Inferior parietal cortex (tissue), 1 donor: Measurements from ENCODE around the gene CD300C.
"Not testable (repeated sequence)": the region's sequence is repeated elsewhere in the genome, so short reads cannot be mapped to it uniquely, and the experiment has no call there.

Experiments used
- DNase-seq: peaks from one replicate; pipeline ENCODE4 v3.0.0-alpha.2; 2016; ENCODE audit errors: extremely low spot score

The CD300C gene

DNA sequence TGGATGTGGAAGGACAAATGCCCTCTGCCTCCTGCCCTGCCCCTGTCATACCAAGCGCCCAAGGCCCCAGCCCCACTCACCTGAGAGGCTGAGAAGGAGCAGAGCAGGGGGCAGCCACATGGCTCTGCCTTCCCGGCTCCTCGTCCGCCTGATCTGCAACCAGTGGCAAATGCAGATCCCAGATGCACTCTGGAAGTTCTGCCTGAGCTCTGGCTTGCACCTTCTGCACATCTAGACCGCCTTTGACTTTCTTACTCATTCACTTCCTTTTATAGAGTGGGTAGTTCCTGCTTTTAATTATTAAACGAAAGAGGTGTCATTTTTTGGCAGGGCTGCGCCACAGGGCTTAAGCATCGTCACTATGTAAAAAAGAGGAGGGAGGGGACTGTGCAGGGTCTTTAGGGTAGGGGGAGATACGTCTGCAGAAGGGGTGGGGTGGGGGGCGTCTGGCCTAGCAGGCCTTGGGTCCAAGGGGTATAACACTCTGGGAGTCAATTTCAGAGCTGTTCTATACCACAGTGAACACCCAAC lies 14.6 kb downstream of the CD300C start, which contains the start of gene CD300LB:
TSS of gene CD300LB (minus strand) at position 245 of the 531 bp plus-strand sequence. CDS start at position 120, 125 bp downstream.
- DNase-seq, result no peak

DNA sequence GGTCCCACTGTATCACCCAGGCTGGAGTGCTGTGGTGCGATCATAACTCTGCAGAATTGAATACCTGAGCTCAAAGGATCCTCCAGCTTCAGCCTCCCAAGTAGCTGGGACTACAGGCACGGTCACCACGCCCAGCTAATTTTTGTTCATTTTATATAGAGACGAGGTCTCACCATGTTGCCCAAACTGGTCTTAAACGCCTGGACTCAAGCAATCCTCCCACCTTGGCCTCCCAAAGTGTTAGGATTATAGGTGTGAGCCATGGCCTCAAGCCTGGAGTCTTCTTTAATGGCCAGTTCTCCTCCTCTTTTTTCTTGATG lies 15.1 kb downstream of the CD300C start:
- no peak for DNase-seq

DNA sequence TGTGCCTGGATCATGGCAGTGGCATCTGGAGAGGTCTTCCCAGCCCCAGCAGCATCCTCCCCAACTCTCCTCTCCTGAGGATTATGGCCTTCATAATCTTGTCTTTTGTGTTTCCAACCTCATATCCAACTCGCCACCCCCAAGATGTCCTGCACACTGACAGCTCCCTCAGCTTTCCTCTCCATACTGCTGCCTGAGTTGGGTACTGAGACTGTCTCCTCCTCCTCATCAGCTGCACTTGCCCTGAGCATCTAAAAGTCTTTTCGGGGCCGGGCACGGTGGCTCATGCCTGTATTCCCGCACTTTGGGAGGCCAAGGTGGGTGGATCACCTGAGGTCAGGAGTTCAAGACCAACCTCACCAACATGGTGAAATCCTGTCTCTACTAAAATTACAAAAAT lies 16.7 kb downstream of the CD300C start:
- no peak for DNase-seq

DNA sequence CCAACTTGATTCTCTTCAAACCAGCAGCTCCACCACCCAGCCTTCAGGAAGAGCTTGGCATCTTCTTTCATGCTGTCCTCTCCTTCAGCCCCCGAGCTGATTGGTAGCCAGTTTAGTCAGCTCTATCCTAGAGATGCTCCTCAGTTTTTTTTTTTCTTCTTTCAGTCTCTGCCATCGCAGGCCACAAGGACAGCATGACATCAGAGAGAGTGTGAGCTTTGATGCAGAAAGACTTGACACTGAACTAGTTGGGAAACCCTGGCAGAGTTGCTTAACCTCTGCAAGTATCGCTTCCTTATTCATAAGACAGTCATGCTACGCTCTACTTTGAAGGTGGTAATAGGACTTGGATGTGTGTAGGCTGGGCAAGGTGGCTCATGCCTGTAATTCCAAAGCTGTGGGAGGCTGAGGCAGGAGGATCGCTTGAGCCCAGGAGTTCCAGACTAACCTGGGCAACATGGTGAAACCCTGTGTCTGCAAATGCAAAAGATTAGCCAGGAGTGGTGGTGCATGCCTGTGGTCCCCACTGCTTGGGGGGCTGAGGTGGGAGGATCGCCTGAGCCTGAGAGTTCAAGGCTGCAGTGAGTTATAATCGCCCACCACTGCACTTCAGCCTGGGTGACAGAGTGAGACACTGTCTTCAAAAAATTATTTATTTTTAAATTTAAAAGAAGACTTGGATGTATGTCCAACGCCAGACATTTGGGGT lies 17.3 kb downstream of the CD300C start:
- DNase-seq, result peak; percentile 15

DNA sequence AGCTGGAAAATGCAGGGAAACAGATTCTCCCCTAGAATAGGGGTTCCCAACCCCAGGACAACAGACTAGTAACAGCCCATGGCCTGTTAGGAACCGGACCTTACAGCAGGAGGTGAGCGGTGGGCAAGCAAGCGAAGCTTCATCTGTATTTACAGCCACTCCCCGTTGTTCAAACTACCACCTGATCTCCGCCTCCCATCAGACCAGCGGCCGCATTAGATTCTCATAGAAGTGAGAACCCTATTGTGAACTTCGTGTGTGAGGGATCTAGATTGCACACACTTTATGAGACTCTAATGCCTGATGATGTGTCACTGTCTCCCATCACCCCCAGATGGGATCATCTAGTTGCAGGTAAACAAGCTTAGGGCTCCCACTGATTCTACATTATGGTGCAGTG lies 18.2 kb downstream of the CD300C start:
- no peak for DNase-seq

DNA sequence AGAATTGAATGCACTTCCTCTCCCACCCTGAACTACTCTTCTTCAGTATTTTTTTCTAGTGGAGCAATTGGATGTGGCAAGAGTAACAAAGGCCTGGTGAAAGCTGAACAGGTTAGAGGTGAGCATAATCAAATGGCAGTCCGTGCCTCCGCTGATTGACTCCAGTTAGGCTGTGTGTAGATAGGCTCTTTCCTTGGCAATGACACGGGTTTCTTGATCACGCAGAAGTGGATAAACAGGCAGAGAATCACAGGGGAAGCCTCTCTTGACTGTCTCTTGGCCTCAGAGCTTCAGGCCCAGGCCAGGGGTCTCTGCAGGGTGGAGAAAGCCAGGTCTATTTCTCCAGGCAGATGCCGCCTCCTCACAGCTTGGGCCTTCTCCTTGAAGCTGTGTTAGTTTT lies 18.8 kb downstream of the CD300C start:
- no peak for DNase-seq

DNA sequence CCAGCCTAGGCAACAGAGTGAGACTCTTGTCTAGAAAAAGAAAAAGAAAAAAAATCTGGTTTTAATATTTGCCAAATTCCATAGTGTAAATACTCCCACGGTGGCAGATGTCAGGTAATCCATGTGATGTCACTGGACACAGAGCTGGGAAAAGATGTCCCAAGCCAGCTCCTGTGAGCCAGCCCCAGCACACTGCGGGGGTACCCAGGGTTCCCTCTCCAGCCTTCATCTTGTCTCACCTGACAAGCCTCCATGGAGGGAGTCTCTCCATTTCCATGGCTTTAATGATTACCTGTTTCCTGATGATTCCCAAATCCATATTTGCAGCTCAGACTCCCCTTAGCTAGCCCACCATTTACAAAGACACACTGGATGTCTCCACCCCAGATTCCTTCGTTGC lies 19.2 kb downstream of the CD300C start:
- DNase-seq, result no peak

DNA sequence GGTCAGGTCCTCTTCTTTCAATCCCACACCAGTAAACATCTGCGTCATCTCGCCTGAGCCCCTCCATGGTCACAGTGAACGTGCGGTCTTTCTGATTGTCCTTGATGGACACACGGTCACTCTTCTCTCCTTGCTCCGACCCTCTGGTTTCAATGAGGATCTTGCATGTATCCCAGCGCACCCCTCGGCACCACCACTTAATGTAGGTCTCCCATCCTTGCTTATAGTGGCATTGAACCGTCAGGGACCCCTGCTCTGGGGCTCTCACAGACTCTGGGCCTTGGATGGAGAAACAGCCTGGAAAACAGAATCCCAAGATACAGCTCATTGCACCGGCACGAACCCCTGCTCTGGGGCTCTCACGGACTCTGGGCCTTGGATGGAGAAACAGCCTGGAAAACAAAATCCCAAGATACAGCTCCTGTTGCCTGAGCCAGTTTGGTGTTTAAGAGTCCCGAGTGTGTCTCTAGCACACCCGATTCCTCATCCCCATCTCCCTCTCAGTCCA lies 20.1 kb downstream of the CD300C start:
- DNase-seq, result no peak

DNA sequence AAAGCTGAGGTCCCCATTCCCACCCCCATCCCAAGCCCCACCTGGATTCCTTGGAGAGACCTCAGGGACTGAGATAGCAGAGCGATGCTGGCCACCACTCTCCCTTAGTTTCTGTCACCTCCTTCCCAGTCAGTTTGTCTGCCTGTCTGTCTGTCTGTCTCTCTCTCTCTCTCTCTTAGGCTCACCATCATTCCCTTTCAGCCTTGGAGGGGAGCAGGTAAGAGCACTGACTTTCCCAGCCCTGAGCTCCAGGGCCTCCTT lies 20.5 kb downstream of the CD300C start:
- no peak for DNase-seq

DNA sequence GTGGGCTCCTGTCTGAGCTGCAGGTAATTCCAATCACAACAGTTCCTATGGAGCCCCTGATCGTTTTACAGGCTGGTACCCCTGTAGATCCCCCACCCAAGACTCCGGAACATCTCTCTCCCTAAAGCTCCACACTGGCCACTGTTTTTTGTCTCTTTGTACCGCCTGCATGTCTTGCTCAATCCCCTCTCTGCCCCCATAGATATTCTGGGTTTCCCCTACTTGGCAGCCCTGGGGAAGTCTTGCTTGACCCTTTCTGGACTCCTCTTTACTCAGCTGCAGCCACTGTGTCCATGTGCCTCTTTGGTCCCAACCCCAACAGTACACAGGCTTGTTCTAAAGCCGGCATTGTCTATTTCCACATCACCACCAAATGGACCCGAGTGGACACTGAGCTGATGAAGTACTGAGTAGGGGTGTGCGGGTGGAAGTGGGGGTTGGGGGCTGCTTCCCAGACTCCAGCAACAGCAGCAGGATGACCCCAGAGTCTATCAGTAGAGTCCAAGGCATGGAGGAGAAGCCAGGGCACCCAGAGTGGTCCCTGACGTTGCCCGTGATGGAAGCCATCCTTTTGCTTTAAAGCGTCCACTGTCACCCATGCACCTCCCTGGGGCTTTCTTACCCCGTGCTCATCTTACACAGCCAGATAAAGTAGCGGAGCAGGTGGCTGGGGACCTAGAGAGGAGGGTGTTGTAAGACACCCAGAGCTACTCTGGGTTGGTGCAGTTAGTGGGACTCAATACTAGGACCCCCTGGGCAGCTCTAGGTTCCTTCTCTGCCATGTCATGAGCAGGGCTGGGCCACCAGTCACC lies 21.1 kb downstream of the CD300C start:
- no peak for DNase-seq

DNA sequence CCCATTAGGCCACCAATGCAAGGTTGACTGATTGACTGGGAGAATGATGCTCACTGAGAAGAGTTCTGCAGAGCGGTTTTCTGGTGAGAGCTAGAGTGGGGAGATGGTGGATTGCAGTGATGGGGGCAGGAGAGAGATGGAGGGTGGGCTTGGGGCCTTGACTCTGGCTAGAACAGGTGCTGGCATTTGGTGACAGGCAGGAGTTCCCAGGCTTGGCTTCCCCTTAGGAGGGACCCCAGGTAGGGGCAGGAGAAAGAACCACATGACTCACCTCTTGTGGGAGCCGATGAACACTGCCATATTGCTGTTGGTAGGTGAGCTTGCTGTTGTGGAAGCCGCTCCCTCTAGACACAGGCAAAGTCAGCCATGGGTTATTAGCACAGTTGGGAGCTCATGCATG lies 22.6 kb downstream of the CD300C start:
- DNase-seq, result no peak

DNA sequence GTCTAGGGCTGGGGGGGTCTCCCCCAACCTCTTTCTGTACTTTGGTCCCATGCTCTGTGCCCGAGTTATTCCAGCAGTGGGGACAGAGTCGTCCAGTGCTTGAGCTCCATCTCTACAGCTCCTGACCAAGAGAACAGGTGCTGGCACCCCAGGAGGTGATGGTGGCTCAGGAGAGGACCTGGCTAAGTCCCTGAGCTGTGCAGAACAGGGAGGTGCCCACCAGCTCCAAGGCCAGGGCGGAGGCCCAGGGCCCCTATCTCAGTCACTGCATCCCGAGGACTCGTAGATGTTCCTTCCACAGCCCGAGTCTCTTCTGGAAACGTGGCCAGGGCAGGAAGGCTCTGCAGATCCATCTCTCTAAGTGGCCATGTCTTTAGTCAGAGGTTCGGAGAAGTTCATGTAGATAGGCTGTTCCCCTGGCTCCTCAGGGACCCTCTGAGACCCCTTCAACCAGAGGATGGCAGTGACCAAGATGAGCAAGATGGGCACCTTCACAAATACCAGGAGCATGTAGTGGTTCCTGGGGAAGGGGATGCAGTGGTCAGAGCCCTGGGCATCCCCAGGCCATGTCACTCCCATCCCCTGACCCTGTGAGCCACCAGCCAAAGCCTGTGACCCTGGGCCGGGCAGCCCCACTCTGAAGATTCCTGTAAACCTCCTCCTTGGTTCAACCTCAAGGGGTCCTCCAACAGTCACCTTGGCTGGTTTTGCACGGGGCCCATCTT lies 23.4 kb downstream of the CD300C start:
- DNase-seq, result no peak

DNA sequence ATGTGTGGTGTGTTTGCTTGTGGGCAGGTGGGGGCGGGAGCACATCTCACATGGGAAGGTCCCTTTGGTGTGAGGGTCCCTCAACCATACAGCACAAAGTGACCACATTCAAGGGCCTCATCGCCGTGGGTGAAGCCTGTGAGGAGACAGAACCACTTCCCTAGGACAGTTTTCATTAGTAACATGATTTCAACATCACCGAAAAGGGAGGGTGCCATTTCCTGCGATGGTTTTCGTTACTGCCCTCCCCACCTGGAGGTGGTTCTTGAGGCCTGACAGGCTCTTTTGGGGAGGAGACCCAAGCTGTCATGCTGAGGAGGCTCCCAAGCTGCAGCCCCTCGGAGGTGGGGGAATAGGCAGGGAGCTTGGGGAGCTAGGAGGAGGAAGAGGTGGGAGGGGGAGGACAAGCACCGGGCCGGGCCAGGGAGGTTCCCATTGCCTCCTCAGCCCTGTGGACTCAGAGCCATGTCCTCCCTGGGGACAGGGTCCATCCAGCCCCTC lies 24.2 kb downstream of the CD300C start:
- DNase-seq, result no peak

DNA sequence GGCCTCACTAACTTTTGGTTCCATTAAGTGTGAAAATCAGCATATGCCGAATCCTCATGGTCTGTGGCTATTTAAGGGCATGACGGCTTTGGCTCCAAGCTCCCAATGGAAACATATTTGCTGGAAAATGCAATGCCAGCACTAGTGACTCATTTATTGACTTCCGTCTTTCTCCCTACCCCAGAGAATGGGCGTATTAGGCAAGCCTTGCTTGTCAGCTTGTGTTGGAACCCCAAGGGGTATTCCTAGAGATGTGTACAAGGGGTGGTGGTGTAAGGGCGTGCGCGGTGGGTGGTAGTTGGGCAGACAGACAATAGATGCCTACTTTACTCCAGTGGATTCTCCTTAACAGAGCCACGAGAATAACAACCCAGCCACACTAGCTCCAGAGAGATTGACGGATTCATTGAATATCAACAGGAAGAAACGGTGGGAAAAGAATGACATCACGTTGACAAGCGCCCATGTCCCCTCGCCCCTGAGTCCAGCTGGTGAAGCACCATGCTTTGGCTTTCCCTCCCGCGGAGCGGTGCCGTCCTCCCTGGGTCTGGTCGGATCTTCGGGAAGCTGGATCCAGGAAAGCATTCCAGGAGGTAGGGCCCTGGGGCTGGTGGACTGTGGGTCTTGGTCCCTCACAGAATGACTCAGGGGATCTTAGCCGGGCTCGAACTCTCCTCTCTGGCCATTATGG lies 25.0 kb downstream of the CD300C start:
- no peak for DNase-seq

DNA sequence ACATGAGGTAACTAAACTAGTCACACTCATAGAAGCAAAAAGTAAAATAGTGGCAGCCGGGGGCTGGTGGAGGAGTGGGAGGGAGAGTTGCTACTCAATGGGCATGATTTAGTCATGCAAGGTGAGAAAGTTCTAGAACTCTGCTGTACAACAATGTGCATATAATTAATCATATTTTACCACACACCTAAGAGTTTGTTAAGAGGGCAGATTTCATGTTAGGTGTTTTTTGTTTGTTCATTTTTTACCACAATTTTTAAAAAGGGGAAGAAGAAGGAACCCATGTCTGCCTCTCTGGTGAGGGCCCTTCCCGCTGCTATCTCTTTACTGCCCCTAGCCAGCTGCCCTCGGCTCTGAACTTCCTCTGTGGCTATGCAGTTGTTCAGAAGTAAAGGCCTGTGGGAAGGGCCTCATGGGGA lies 25.9 kb downstream of the CD300C start:
- DNase-seq, result no peak

DNA sequence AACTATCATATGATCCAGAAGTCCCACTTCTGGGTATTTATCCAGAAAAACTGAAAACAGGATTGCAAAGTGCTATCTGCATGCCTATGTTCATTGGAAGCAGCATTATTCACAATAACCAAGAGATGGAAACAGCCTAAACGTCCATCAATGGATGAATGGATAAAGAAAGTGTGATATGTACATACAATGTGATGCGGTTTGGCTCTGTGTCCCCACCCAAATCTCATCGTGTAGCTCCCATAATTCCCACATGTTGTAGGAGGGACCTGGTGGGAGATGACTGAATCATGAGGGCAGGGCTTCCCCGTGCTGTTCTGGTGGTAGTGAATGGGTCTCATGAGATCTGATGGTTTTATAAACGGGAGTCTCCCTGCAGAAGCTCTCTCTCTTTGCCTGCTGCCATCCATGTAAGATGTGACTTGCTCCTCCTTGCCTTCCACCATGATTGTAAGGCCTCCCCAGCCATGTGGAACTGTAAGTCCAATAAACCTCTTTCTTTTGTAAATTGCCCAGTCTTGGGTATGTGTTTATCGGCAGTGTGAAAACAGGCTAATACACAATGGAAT lies 27.4 kb downstream of the CD300C start:
- not testable (repeated sequence) for DNase-seq

DNA sequence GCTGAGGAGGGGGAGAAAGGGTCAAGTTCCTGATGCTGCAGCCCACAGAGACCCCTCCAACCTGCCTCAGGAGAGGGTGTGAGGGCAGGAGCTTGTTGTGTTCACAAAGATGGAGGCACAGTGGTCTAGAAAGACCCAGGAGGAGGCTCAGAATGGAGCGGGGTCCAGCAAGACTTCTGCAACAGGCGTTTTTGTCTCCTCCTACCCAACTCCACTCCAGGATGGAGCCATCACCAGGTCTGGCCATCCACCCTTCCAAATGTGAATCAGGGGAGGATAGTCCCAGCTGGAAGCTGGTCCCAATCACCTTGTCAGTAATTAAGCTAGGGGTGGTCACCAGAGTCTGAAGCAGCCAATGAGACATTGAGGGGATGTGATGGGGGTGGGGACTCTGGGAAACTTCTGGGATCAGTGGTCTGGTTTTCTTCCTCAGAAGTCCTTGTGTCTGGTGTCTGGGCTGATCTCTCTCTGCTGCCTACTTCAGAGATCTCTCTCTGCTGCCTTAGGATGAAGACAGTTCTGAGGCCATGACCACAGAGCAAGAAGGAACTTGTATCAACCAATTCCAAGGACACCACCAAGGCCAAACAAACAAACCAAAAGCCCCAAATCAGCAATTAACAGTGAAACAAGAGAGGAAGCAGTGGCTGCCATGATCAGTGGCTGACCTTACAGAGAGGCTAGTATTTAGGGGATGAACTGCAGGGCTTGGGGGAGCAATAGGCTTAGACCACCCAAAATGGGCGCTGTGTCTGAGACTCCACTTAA lies 29.2 kb downstream of the CD300C start:
- DNase-seq, result no peak

DNA sequence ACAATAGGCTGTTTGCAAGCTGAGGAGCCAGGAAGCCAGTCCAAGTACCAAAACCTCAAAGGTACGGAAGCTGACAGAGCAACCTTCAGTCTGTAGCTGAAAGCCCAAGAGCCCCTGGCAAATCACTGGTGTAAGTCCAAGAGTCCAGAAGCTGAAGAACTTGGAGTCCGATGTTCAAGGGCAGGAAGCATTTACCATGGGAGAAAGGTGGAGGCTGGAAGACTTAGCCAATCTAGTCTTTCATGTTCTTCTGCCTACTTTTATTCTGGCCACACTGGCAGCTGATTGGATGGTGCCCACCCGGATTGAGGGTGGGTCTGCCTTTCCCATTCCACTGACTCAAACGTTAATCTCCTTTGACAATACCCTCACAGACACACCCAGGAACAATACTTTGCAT lies 30.0 kb downstream of the CD300C start:
- DNase-seq, result no peak

DNA sequence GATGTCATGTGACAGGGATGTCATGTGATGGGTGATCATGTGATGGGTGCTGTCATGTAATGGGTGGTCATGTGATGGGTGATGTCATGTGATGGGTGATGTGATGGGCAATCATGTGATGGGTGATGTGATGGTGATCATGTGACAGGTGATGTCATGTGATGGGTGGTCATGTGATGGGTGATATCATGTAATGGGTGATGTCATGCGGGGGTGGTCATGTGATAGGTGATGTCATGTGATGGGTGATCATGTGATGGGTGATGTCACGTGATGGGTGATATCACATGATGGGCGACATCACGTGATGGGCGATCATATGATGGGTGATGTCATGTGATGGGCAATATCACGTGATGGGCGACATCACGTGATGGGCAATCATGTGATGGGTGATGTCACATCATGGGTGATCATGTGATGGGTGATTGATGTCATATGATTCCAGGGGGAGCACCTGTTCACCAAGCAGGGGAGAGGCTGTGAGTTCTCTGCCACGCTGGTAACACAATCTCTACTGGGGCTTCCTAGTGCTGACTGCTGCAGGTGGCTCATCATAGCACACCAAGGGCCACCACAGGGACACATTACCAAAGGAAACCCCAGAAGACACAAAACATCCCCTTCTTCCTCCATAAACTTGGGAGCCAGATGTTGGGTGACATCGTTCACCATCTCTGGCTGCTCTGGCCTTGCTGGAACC lies 31.1 kb downstream of the CD300C start:
- no peak for DNase-seq
